Activated CD4-positive, alpha-beta memory T cell treated with anti-CD3 and anti-CD28 coated beads for 36 hours (primary cell): ENCODE data around the gene TRMU. TPM values are rescaled to one million over a fixed set of nuclear protein-coding genes. Genes with fewer than 3 reads are reported as not detected.
"Not testable (repeated sequence)": the region's sequence is repeated elsewhere in the genome, so short reads cannot be mapped to it uniquely, and the experiment has no call there.

Experiments
- CTCF ChIA-PET: fragments of 350-600 bp; sonication (Branson Sonifier 250); formaldehyde crosslinking; loops from one replicate; lab custom pipeline; 2021; ENCODE audit warnings: antibody characterized with exemption, inconsistent platforms; lab: Charles Lee
- POLR2A ChIA-PET: fragments of 350-600 bp; sonication (Branson Sonifier 250); formaldehyde crosslinking; loops from one replicate; lab custom pipeline; 2021; ENCODE audit warnings: antibody characterized with exemption; lab: Charles Lee
- DNase-seq: peaks from one replicate; pipeline ENCODE4 v3.0.0-alpha.2; 2020
- H3K27ac Mint-ChIP-seq: one replicate; pipeline ENCODE4 v1.8.0; 2021; ENCODE audit warnings: mixed read lengths
- H3K27me3 Mint-ChIP-seq: one replicate; pipeline ENCODE4 v1.8.0; 2021; ENCODE audit warnings: mixed read lengths
- H3K36me3 Mint-ChIP-seq: one replicate; pipeline ENCODE4 v1.8.0; 2021; ENCODE audit warnings: mixed read lengths
- H3K4me1 Mint-ChIP-seq: one replicate; pipeline ENCODE4 v1.8.0; 2021; ENCODE audit warnings: low read depth, mixed read lengths
- H3K4me3 Mint-ChIP-seq: one replicate; pipeline ENCODE4 v1.8.0; 2021; ENCODE audit warnings: mild to moderate bottlenecking, mixed read lengths
- H3K9me3 Mint-ChIP-seq: one replicate; pipeline ENCODE4 v1.8.0; 2021; ENCODE audit warnings: mixed read lengths
- intact Hi-C: fragments of 100-400 bp; cut with micrococcal nuclease; formaldehyde crosslinking; loops from one replicate; pipeline ENCODE4 v1.15.1; 2023
- total RNA-seq, 2 experiments: library from RNA; stranded (reverse); gene quantifications; one replicate each; pipeline ENCODE4 v1.2.3, GENCODE V29; 2021

The TRMU gene
- total RNA-seq, 2 experiments from 2014 or later: 61.3 to 63.2 TPM

DNA sequence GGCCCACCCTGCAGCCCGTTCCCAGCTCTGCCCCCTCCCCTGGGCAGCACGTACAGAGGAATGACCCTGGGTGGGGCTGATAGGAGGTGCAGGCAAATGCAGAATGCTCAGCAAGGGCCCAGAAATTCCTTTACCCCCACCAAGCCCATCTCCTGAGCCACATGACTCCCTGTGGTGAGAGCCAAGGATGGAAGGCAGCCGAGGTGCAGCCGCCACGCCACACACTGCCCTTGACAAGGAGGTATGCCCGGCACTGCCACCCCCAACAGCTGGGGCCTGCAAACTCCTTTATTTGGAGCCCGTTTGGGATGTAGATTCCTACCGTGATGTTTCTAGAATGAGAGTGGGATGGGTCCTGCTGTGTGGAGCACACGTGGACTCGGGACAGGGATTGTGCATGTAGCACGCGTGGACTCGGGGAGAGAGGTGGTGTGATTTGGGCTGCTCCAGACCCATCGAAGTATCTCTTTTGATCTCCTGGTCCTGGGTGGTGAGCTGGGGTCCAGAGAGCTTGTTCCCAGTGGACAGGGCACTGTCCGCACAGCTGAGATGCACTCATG, 25.9 kb upstream of the TRMU start:
- no peaks in the 10 kb centered on the region for H3K27me3 Mint-ChIP-seq
- no peaks in the 10 kb centered on the region for H3K9me3 Mint-ChIP-seq
- CTCF ChIA-PET: interaction anchor here (0.6 to 4.6 kb wide), 3 partner anchors 188 to 314 kb away, joined by 3 to 35 read pairs (median 4); no protein-coding TSS in a partner anchor
- peaks cover 11% of the 10 kb centered on the region for H3K36me3 Mint-ChIP-seq
- H3K4me3 Mint-ChIP-seq: no peak overlapping the region
- peaks cover 3% of the 10 kb centered on the region for H3K4me1 Mint-ChIP-seq
- intact Hi-C loops: loop anchor here (5.0 kb wide), 1 partner anchor 297 kb away; no protein-coding TSS in a partner anchor
- no peak for DNase-seq
- no peak overlapping the region for H3K27ac Mint-ChIP-seq
- POLR2A ChIA-PET: interaction anchor here (0.5 to 0.6 kb wide), 2 partner anchors 42 to 249 kb away, joined by 3 to 4 read pairs; partner anchors contain the start of gene TTC38

- ChIA-PET POLR2A (no interaction called here), CTCF (interaction anchor here (1.1 to 4.6 kb wide), 5 partner anchors 8 to 299 kb away, joined by 3 to 35 read pairs (median 4); no protein-coding TSS in a partner anchor)
- no peaks in the 10 kb centered on the region for H3K27me3 Mint-ChIP-seq
- no peaks in the 10 kb centered on the region for H3K4me1 Mint-ChIP-seq
- H3K36me3 Mint-ChIP-seq: peaks cover 11% of the 10 kb centered on the region
- H3K4me3 Mint-ChIP-seq: no peak overlapping the region
- H3K27ac Mint-ChIP-seq: no peak overlapping the region
- H3K9me3 Mint-ChIP-seq: no peaks in the 10 kb centered on the region
- intact Hi-C loops: loop anchor here (5.0 kb wide), 1 partner anchor 300 kb away; no protein-coding TSS in a partner anchor
- DNase-seq: no peak
Observed at GRCh38 chr22:46312056-46312455, 23.5 kb upstream of the TRMU start.

DNA sequence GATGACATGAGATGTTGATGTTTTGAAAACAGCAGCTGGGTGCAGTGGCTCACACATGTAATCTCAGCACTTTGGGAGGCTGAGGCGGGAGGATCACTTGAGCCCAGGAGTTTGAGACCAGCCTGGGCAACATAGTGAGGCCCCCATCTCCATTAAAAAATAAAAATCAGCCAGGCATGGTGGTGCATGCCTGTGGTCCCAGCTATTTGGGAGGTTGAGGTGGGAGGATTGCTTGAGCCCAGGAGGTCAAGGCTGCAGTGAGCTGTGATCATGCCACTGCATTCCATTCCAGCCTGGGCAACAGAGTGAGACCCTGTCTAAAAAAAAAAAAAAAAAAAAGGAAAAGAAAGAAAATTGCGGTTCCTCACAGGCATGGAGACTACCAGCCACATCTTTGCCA, 22.7 kb upstream of the TRMU start:
- POLR2A ChIA-PET, H3K9me3 Mint-ChIP-seq, H3K4me1 Mint-ChIP-seq, H3K4me3 Mint-ChIP-seq, DNase-seq, H3K27ac Mint-ChIP-seq, H3K27me3 Mint-ChIP-seq: not testable (repeated sequence)
- CTCF ChIA-PET: interaction anchor here (0.8 to 4.6 kb wide), 6 partner anchors 8 to 306 kb away, joined by 3 to 35 read pairs (median 4); no protein-coding TSS in a partner anchor
- intact Hi-C loops: loop anchor here (5.0 kb wide), 1 partner anchor 301 kb away; no protein-coding TSS in a partner anchor
- H3K36me3 Mint-ChIP-seq: peaks cover 13% of the 10 kb centered on the region

GRCh38 chr22:46315976-46316375, 19.5 kb upstream of the TRMU start:
- H3K4me3 Mint-ChIP-seq: no peak overlapping the region
- intact Hi-C loops: no loop called here
- no peaks in the 10 kb centered on the region for H3K4me1 Mint-ChIP-seq
- H3K27me3 Mint-ChIP-seq: no peaks in the 10 kb centered on the region
- H3K9me3 Mint-ChIP-seq: no peaks in the 10 kb centered on the region
- H3K36me3 Mint-ChIP-seq: peaks cover 10% of the 10 kb centered on the region
- CTCF ChIA-PET: interaction anchor here (0.9 to 5.4 kb wide), 9 partner anchors 9 to 310 kb away, joined by 3 to 70 read pairs (median 7); partner anchors contain the start of gene GTSE1
- H3K27ac Mint-ChIP-seq: no peak overlapping the region
- DNase-seq: no peak
- POLR2A ChIA-PET: no interaction called here

DNA sequence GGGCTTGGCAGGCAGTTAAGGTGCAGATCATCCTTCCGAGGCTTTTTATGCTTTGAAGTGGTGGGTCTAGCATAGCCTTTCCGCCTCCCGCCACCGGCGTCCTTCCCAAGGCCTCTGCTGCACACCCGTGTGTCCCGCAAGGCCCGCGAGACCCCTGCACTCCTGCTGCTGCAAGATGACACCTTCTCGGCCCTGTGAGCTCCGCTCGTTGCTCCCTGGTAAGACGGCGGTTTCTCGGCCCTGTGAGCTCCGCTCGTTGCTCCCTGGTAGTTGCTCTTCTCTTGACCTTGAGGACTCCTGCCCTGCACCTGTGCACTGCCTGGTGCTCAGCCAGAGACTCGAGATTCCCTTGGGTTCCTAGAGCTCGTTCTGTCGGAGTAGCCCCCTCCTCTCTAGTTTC, 17.9 kb upstream of the TRMU start:
- CTCF ChIA-PET: interaction anchor here (1.3 to 5.4 kb wide), 5 partner anchors 194 to 311 kb away, joined by 3 to 70 read pairs (median 6); no protein-coding TSS in a partner anchor

GRCh38 chr22:46318576-46318975, 16.9 kb upstream of the TRMU start:
- CTCF ChIA-PET: interaction anchor here (1.3 to 5.4 kb wide), 3 partner anchors 195 to 202 kb away, joined by 3 to 70 read pairs (median 4); no protein-coding TSS in a partner anchor
- H3K9me3 Mint-ChIP-seq: no peaks in the 10 kb centered on the region
- intact Hi-C loops: no loop called here
- peaks cover 12% of the 10 kb centered on the region for H3K36me3 Mint-ChIP-seq
- POLR2A ChIA-PET: no interaction called here
- no peak overlapping the region for H3K27ac Mint-ChIP-seq
- DNase-seq: no peak
- H3K4me1 Mint-ChIP-seq: no peaks in the 10 kb centered on the region
- no peaks in the 10 kb centered on the region for H3K27me3 Mint-ChIP-seq
- no peak overlapping the region for H3K4me3 Mint-ChIP-seq

More for the DNA sequence above, 17.9 kb upstream of the TRMU start:
- no peaks in the 10 kb centered on the region for H3K4me1 Mint-ChIP-seq
- POLR2A ChIA-PET: no interaction called here
- intact Hi-C loops: no loop called here
- no peak overlapping the region for H3K27ac Mint-ChIP-seq
- no peaks in the 10 kb centered on the region for H3K27me3 Mint-ChIP-seq
- no peaks in the 10 kb centered on the region for H3K9me3 Mint-ChIP-seq
- no peak overlapping the region for H3K4me3 Mint-ChIP-seq
- peaks cover 10% of the 10 kb centered on the region for H3K36me3 Mint-ChIP-seq
- DNase-seq: no peak

DNA sequence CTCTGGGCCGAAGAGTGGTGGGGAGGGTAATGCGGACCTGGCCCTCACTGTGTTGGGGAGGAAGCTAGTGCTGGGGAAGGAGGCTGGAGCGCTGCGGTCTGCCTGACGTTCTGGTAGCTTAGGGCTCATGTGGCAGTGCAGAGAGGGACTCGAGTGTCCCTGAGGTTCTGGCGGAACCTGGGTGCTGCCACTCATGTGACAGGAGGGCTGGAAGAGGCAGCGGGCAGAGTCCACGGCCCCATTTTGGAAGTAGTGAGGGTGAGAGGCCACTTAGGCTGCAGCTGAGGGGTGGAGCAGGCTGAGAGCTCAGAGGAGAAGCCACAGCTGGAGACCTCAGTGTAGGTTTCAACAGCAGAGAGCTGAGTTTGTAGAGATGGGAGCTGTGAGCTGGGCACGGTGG, 16.2 kb upstream of the TRMU start:
- H3K27me3 Mint-ChIP-seq: no peaks in the 10 kb centered on the region
- no peak overlapping the region for H3K4me3 Mint-ChIP-seq
- ChIA-PET POLR2A (no interaction called here), CTCF (interaction anchor here (1.3 to 5.4 kb wide), 2 partner anchors 8 to 198 kb away, joined by 4 to 70 read pairs; no protein-coding TSS in a partner anchor)
- H3K9me3 Mint-ChIP-seq: no peaks in the 10 kb centered on the region
- peaks cover 14% of the 10 kb centered on the region for H3K36me3 Mint-ChIP-seq
- DNase-seq: no peak
- intact Hi-C loops: no loop called here
- H3K27ac Mint-ChIP-seq: no peak overlapping the region
- H3K4me1 Mint-ChIP-seq: no peaks in the 10 kb centered on the region

GRCh38 chr22:46320166-46320710, 15.3 kb upstream of the TRMU start:
- H3K9me3 Mint-ChIP-seq: no peaks in the 10 kb centered on the region
- POLR2A ChIA-PET: no interaction called here
- CTCF ChIA-PET: interaction anchor here (1.3 kb wide), 1 partner anchor 9 kb away, joined by 4 read pairs; no protein-coding TSS in a partner anchor

DNA sequence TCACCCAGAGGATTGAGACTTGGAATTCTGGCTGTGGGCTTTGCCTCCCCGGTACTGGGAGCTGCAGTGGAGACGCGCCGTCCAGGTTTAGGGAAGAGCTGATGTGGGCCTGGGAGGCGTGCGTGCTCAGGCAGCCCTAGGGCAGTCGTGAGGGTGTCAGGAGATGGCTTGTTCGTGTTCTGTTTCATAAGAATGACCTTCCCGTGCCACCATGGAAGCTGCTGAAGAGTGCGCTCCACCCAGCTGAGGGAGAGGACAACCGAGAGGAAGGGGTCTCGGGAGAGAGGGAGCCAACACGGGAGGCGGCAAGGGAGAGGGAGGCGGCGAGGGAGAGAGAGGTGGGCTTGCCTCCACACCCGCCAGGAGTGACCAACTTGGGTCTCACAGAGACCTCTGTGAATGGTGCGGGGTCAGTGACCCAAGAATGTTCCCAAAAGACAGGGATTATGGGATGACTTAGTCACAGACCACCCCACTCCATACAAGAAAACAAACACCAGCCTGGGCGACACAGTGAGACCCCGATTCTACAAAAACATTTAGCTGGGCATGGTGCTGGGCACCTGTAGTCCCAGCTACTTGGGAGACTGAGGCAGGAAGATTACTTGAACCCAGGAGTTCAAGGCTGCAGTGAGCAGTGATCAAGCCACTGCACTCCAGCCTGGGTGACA, 14.7 kb upstream of the TRMU start:
- no peaks in the 10 kb centered on the region for H3K27me3 Mint-ChIP-seq
- CTCF ChIA-PET: interaction anchor here (0.9 kb wide), 1 partner anchor 12 kb away, joined by 4 read pairs; no protein-coding TSS in a partner anchor
- no peaks in the 10 kb centered on the region for H3K4me1 Mint-ChIP-seq
- DNase-seq: no peak
- no peak overlapping the region for H3K27ac Mint-ChIP-seq
- POLR2A ChIA-PET: no interaction called here
- peaks cover 14% of the 10 kb centered on the region for H3K36me3 Mint-ChIP-seq
- intact Hi-C loops: no loop called here
- H3K4me3 Mint-ChIP-seq: no peak overlapping the region
- H3K9me3 Mint-ChIP-seq: no peaks in the 10 kb centered on the region

More at GRCh38 chr22:46320166-46320710, 15.3 kb upstream of the TRMU start:
- H3K36me3 Mint-ChIP-seq: peaks cover 14% of the 10 kb centered on the region
- H3K27ac Mint-ChIP-seq: no peak overlapping the region
- H3K4me1 Mint-ChIP-seq: no peaks in the 10 kb centered on the region
- no peak overlapping the region for H3K4me3 Mint-ChIP-seq
- intact Hi-C loops: no loop called here
- DNase-seq: no peak
- H3K27me3 Mint-ChIP-seq: no peaks in the 10 kb centered on the region

DNA sequence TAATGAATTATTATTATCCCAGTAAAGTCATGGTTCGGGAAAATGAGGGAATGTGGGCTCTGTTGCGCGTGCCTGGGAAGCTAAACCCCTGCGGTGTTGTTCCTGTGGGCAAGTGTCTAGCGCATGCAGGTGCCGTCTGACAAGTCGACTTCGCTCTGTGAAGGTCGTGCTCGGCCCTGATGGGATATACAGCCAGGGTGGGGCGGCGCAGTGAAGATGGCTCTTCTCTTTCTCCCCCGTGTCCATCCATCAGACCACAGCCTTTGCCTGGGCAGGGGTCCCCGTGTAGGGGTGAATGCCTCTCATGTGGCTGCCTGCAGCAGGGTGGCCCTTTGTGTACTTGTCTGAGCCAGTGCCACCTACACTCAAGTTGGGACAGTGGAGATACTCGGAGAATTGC, 12.8 kb upstream of the TRMU start:
- ChIA-PET POLR2A (no interaction called here), CTCF (interaction anchor here (1.3 kb wide), 1 partner anchor 316 kb away, joined by 5 read pairs; no protein-coding TSS in a partner anchor)
- no peak for DNase-seq
- Mint-ChIP-seq H3K27me3 (no peaks in the 10 kb centered on the region), H3K4me3 (no peak overlapping the region), H3K36me3 (peaks cover 18% of the 10 kb centered on the region), H3K27ac (no peak overlapping the region), H3K9me3 (no peaks in the 10 kb centered on the region), H3K4me1 (no peaks in the 10 kb centered on the region)
- intact Hi-C loops: no loop called here

DNA sequence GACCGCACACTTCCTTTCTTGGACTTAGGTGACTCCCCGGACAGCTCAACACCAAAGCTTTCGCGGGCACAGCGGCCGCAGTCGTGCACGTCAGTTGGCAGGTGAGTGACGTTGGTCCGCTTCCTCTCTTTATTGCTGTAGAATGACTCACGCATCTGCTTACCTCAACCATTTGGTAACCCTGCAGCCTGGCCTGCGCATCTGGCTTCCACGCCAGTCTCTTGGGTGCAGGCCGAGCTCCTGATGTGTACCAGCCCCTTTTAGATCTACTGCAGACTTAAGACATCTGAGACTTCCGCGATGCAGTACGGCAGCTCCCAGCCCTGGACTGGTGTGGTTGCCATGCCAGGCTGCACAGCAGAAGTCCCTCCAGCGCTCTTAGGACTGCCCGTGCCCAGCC, 12.4 kb upstream of the TRMU start:
- no peaks in the 10 kb centered on the region for H3K4me1 Mint-ChIP-seq
- intact Hi-C loops: no loop called here
- H3K27ac Mint-ChIP-seq: no peak overlapping the region
- H3K36me3 Mint-ChIP-seq: peaks cover 14% of the 10 kb centered on the region
- no peaks in the 10 kb centered on the region for H3K9me3 Mint-ChIP-seq
- no peaks in the 10 kb centered on the region for H3K27me3 Mint-ChIP-seq
- POLR2A ChIA-PET: no interaction called here
- CTCF ChIA-PET: interaction anchor here (0.7 to 1.3 kb wide), 3 partner anchors 45 to 317 kb away, joined by 3 to 7 read pairs (median 5); no protein-coding TSS in a partner anchor
- H3K4me3 Mint-ChIP-seq: no peak overlapping the region
- no peak for DNase-seq
